ENCODE measurements around the gene BACH2. TPM values are rescaled to one million over a fixed set of nuclear protein-coding genes. Genes with fewer than 3 reads are reported as not detected.

Gene BACH2
- total and polyA plus RNA-seq, 9 of the 15 experiments (the other 6 are each of a cell fraction or from before 2014, with no cell fraction given): 0.06 to 3.1 (median 0.59) TPM

GRCh38 chr6:90294989-90295853, 1.4 kb downstream of the BACH2 start (continued):
- TF ChIP-seq, protein P1, sequence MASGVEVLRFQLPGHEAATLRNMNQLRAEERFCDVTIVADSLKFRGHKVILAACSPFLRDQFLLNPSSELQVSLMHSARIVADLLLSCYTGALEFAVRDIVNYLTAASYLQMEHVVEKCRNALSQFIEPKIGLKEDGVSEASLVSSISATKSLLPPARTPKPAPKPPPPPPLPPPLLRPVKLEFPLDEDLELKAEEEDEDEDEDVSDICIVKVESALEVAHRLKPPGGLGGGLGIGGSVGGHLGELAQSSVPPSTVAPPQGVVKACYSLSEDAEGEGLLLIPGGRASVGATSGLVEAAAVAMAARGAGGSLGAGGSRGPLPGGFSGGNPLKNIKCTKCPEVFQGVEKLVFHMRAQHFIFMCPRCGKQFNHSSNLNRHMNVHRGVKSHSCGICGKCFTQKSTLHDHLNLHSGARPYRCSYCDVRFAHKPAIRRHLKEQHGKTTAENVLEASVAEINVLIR (CRISPR knock-in tag; IDR thresholded peaks at IDR 0.05): no peak
- TF ChIP-seq SMAD4 (CRISPR knock-in tag; conservative IDR thresholded peaks at IDR 0.05) (no peak), KLF10 (CRISPR knock-in tag; IDR thresholded peaks at IDR 0.05) (no peak), RBM25 (IDR thresholded peaks at IDR 0.05; ENCODE audit: low read depth, low read length, severe bottlenecking) (no peak), MEF2D (tag; conservative IDR thresholded peaks at IDR 0.05; ENCODE audit: low read depth) (no peak), SIN3A (IDR thresholded peaks at IDR 0.05; ENCODE audit: borderline replicate concordance in 2 of 2, control insufficient read depth in 1 of 2, low read depth in 2 of 2, low read length in 2 of 2) (no peak; a peak in 1 of 4 replicates), HNRNPLL (IDR thresholded peaks at IDR 0.05; ENCODE audit: low read depth, low read length, poor library complexity, severe bottlenecking) (no peak), PHB2 (IDR thresholded peaks at IDR 0.05; ENCODE audit: low read depth) (no peak), RBFOX2 (IDR thresholded peaks at IDR 0.05; ENCODE audit: low read depth, low read length) (peak; percentile 72), NR4A1 (CRISPR knock-in tag; IDR thresholded peaks at IDR 0.05) (no peak), NR4A1 (tag; IDR thresholded peaks at IDR 0.05) (no peak), NEUROD1 (IDR thresholded peaks at IDR 0.05; ENCODE audit: borderline replicate concordance, low read depth, low read length, partially characterized antibody) (no peak), KDM4B (IDR thresholded peaks at IDR 0.05; ENCODE audit: borderline replicate concordance in 2 of 2, low read depth in 1 of 2) (no peak), CHD1 (IDR thresholded peaks at IDR 0.05; ENCODE audit: low read length) (peak; percentile 30), TARDBP (IDR thresholded peaks at IDR 0.05) (no peak), NFE2 (IDR thresholded peaks at IDR 0.05; ENCODE audit: low read depth) (no peak), KDM5B (IDR thresholded peaks at IDR 0.05; ENCODE audit: insufficient replicate concordance, low read depth, low read length) (peak; percentile 13), HES1 (IDR thresholded peaks at IDR 0.05; ENCODE audit: low read depth) (no peak), RBM39 (optimal IDR thresholded peaks at IDR 0.05; ENCODE audit: low read depth, low read length) (no peak)
- TF ChIP-seq, protein P2, sequence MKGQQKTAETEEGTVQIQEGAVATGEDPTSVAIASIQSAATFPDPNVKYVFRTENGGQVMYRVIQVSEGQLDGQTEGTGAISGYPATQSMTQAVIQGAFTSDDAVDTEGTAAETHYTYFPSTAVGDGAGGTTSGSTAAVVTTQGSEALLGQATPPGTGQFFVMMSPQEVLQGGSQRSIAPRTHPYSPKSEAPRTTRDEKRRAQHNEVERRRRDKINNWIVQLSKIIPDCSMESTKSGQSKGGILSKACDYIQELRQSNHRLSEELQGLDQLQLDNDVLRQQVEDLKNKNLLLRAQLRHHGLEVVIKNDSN (CRISPR knock-in tag; IDR thresholded peaks at IDR 0.05): no peak
- TF ChIP-seq, protein P3, sequence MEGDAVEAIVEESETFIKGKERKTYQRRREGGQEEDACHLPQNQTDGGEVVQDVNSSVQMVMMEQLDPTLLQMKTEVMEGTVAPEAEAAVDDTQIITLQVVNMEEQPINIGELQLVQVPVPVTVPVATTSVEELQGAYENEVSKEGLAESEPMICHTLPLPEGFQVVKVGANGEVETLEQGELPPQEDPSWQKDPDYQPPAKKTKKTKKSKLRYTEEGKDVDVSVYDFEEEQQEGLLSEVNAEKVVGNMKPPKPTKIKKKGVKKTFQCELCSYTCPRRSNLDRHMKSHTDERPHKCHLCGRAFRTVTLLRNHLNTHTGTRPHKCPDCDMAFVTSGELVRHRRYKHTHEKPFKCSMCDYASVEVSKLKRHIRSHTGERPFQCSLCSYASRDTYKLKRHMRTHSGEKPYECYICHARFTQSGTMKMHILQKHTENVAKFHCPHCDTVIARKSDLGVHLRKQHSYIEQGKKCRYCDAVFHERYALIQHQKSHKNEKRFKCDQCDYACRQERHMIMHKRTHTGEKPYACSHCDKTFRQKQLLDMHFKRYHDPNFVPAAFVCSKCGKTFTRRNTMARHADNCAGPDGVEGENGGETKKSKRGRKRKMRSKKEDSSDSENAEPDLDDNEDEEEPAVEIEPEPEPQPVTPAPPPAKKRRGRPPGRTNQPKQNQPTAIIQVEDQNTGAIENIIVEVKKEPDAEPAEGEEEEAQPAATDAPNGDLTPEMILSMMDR (IDR thresholded peaks at IDR 0.05 in 2 of 3, conservative IDR thresholded peaks at IDR 0.05 in 1 of 3; ENCODE audit: insufficient read depth in 2 of 3, low read depth in 1 of 3, low read length in 3 of 3): no peak
- TF ChIP-seq, protein P4, sequence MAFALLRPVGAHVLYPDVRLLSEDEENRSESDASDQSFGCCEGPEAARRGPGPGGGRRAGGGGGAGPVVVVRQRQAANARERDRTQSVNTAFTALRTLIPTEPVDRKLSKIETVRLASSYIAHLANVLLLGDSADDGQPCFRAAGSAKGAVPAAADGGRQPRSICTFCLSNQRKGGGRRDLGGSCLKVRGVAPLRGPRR (CRISPR knock-in tag; IDR thresholded peaks at IDR 0.05): no peak

Data from K562 (cell line).